ENCODE data around the gene CACNA1C.
"Not testable (repeated sequence)": the region's sequence is repeated elsewhere in the genome, so short reads cannot be mapped to it uniquely, and the experiment has no call there.

The CACNA1C gene

GRCh38 chr12:2692080-2692479, 639.3 kb downstream of the CACNA1C start:
- DNase-seq (ENCODE audit: low read depth), result no peak

GRCh38 chr12:2693244-2693860, 640.6 kb downstream of the CACNA1C start:
- no peak for DNase-seq (ENCODE audit: low read depth)

- no peak for DNase-seq (ENCODE audit: low read depth)
Measured at GRCh38 chr12:2693980-2694610, 641.3 kb downstream of the CACNA1C start.

GRCh38 chr12:2696136-2696535, 643.3 kb downstream of the CACNA1C start:
- DNase-seq (ENCODE audit: low read depth), result no peak

GRCh38 chr12:2697057-2697800, 644.4 kb downstream of the CACNA1C start:
- no peak for DNase-seq (ENCODE audit: low read depth)

- no peak for DNase-seq (ENCODE audit: low read depth)
Measured at GRCh38 chr12:2698566-2698965, 645.8 kb downstream of the CACNA1C start.

GRCh38 chr12:2710701-2711100, 657.9 kb downstream of the CACNA1C start:
- no peak for DNase-seq (ENCODE audit: low read depth)

GRCh38 chr12:2719392-2719791, 666.6 kb downstream of the CACNA1C start:
- no peak for DNase-seq (ENCODE audit: low read depth)

GRCh38 chr12:2722806-2723205, 670.0 kb downstream of the CACNA1C start:
- no peak for DNase-seq (ENCODE audit: low read depth)

- DNase-seq (ENCODE audit: low read depth), result no peak
Measured at GRCh38 chr12:2732290-2732689, 679.5 kb downstream of the CACNA1C start.

GRCh38 chr12:2733493-2734355, 680.9 kb downstream of the CACNA1C start:
- no peak for DNase-seq (ENCODE audit: low read depth)

GRCh38 chr12:2735432-2735831, 682.6 kb downstream of the CACNA1C start:
- DNase-seq (ENCODE audit: low read depth), result no peak

GRCh38 chr12:2737656-2738241, 685.0 kb downstream of the CACNA1C start:
- DNase-seq (ENCODE audit: low read depth), result no peak

- no peak for DNase-seq (ENCODE audit: low read depth)
Measured at GRCh38 chr12:2739069-2739468, 686.3 kb downstream of the CACNA1C start.

GRCh38 chr12:2739832-2740641, 687.2 kb downstream of the CACNA1C start:
- no peak for DNase-seq (ENCODE audit: low read depth)

GRCh38 chr12:2742037-2742436, 689.2 kb downstream of the CACNA1C start:
- DNase-seq (ENCODE audit: low read depth), result not testable (repeated sequence)

- DNase-seq (ENCODE audit: low read depth), result no peak
Measured at GRCh38 chr12:2743478-2743877, 690.7 kb downstream of the CACNA1C start.

GRCh38 chr12:2745655-2746054, 692.9 kb downstream of the CACNA1C start:
- DNase-seq (ENCODE audit: low read depth), result no peak
